Epithelial cell of proximal tubule (primary cell): ENCODE data around the gene TRABD2B. TPM values are rescaled to one million over a fixed set of nuclear protein-coding genes. Genes with fewer than 3 reads are reported as not detected.

Experiments
- DNase-seq: peaks from one replicate; pipeline ENCODE4 v3.0.0-alpha.2; 2011; ENCODE audit warnings: low read depth
- H3K4me3 ChIP-seq: 2 replicates; pipeline ENCODE4 v1.5.1; 2011; ENCODE audit warnings: low read depth, mild to moderate bottlenecking, low read length
- total RNA-seq: library from RNA; depleted of rRNA; stranded (reverse); fragments of >200 nt; gene quantifications from 2 replicates; pipeline ENCODE4 v1.2.3, GENCODE V29; 2015
- TF ChIP-seq, protein P1 (sequence below): conservative IDR thresholded peaks from 2 replicates; pipeline ENCODE4 v1.5.1; 2012; ENCODE audit warnings: low read depth, mild to moderate bottlenecking, low read length

TRABD2B gene
- total RNA-seq, 1 donor from 2014 or later = 0.46 TPM

DNA sequence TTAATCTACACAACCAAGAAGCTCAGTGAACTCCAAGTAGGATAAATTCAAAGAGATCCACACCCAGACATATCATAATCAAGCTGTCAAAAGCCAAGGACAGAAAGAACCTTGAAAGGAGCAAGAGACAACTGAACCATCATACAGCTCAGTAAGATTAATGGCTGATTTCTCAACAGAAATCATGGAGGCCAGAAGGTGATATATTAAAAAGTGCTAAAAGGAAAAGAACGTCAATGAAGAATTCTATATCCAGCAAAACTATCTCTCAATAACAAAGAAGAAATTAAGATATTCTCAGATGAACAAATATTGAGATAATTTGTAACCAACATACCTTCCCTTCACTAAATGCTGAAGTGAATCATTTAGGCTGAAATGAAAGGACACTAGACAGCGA lies 161.8 kb downstream of the TRABD2B start:
- H3K4me3 ChIP-seq = no peak overlapping the region
- DNase-seq = no peak
- TF ChIP-seq, protein P1, sequence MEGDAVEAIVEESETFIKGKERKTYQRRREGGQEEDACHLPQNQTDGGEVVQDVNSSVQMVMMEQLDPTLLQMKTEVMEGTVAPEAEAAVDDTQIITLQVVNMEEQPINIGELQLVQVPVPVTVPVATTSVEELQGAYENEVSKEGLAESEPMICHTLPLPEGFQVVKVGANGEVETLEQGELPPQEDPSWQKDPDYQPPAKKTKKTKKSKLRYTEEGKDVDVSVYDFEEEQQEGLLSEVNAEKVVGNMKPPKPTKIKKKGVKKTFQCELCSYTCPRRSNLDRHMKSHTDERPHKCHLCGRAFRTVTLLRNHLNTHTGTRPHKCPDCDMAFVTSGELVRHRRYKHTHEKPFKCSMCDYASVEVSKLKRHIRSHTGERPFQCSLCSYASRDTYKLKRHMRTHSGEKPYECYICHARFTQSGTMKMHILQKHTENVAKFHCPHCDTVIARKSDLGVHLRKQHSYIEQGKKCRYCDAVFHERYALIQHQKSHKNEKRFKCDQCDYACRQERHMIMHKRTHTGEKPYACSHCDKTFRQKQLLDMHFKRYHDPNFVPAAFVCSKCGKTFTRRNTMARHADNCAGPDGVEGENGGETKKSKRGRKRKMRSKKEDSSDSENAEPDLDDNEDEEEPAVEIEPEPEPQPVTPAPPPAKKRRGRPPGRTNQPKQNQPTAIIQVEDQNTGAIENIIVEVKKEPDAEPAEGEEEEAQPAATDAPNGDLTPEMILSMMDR = no peak

DNA sequence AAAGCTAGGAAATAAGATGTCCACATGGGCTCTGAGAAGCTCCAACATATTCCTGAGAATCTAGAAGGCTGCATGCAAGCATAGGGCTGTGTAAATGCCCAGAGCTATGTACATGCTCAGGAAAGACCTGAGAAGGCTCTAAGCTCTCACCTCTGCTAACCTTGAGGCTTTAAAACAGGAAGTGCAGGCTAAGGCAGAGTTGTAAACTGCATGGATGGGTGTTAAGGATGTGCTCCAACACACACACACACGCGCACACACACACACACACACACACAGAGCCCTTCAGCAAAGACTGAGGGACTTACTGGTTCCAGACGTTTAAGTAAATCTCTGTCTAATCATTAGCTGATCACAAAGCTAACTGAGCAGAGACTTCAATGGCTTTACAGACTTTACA lies 162.9 kb downstream of the TRABD2B start:
- TF ChIP-seq, protein P1 = no peak
- no peak overlapping the region for H3K4me3 ChIP-seq
- DNase-seq = no peak

DNA sequence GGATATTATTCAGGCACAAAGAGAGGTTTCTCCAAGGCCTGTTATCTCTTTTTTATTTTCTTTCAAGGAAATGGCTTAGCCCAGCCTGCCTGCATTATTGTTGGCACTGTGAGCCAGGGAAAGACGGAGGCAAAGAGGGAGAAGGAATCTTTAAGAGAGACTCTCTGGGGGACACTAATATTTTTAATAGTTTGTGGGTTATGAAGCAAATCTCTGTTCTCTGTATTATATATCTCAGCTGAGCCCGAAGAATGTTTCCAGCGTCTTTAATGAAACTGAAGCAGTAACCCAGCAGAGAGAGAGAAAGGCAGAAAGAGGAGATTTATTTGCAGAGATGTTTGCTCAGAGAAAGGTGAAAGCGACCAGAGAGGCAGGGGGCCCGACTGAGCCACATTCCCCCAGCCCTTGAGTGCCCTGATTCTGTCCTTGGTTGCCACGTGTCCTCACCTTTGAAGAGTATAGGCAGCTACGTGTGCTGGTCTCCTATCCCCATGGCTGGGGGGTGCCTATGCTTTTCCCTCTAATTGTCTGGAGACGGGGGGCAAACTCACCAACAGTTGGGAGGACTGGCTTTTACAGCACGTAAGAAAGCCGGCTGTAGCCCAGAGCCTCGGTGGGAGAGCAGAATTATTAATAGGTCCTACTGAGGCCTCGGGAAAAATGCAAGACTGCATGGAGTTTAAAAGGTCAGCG lies 166.4 kb downstream of the TRABD2B start:
- no peak for DNase-seq
- H3K4me3 ChIP-seq = no peak overlapping the region
- TF ChIP-seq, protein P1 = no peak

DNA sequence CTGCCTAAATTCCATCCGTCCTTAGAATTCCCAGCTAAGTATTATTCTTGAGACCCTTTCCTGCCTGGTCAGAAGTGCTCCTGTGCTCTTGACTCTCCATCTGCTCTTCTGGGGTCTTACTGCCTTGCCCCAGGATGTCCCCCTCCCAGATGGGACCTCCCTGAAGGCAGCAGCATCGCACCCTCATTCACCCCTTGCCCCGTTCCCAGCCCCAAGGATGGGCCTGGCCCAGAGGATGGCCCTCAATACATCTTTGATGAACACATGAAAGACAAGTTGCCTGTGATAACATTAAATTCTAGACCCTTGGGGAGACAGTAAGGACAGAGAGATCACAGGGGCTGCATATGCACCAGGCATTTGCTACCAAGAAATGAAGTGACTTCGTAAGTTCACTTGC lies 167.2 kb downstream of the TRABD2B start:
- no peak for DNase-seq
- TF ChIP-seq, protein P1 = no peak
- no peak overlapping the region for H3K4me3 ChIP-seq

DNA sequence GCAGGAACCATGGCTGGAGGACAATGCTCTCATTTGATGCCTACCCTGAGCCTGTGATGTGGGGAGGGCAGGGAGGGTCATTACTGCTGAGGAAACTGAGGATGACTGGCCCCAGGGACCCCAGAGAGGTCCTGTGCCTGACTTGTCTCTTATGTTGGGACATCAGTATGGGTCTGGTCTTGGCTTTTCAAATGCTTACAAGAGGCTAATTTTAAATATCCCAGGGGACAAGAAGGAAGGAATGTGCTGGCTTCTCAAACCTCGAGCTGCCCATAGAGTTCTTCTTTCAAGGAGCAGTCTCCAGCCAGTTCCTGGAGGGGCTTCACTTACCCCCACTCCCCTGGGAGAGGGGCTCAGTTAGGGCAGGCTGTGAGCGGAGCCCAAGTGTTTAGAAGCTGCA lies 168.2 kb downstream of the TRABD2B start:
- no peak for DNase-seq
- H3K4me3 ChIP-seq = no peak overlapping the region
- TF ChIP-seq, protein P1 = no peak

DNA sequence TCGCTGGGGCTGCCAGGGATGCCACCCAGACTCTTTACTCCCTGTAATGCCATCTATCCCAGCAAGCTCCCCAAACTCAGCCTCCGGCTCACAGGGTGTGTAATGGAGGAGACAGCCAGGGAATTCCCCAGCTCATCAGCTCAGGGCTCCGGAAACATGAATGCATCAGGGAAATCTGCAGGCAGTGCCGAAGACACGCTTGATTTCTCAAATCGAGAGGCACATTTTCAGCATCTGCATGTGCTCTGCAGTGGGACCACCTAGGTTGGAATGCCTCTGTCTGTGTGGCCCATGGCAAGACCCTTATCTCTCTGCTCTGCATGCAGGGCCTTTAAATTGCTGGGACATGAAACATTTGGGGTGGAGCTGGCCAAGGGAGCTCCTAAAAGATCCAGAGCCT lies 170.1 kb downstream of the TRABD2B start:
- TF ChIP-seq, protein P1 = no peak
- no peak overlapping the region for H3K4me3 ChIP-seq
- no peak for DNase-seq

DNA sequence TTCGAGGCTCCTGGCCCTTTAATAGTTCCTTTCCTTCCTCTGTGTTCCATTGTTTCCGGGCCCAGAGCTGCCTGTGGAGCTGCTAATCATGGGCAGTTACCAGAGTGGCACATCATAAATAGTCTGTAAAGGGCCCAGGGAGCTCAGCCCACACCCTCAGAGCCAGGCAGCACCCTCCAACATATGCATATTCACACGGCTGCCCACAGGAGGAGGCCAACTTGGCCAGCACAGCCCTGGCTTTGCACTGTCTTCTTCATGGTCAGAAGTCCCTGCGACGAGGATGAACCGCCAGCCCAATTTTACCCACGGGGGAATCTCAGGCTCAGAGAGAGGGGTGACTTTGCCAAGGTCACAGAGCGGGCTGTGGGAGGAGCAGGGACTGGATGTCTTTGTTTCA lies 172.5 kb downstream of the TRABD2B start:
- TF ChIP-seq, protein P1 = no peak
- H3K4me3 ChIP-seq = no peak overlapping the region
- no peak for DNase-seq
